Measurements from ENCODE around the gene RAB38. TPM values are rescaled to one million over a fixed set of nuclear protein-coding genes. Genes with fewer than 3 reads are reported as not detected.

The RAB38 gene
- total RNA-seq, 1 donor, result 1.1 TPM

GRCh38 chr11:88158081-88158480 lies 17.2 kb downstream of the RAB38 start:
- no peak for DNase-seq (ENCODE audit: insufficient read length, low spot score, missing footprints)

GRCh38 chr11:88157370-88157769 lies 17.9 kb downstream of the RAB38 start:
- H4K20me1 ChIP-seq (ENCODE audit: insufficient read depth, low read length), result no peaks in the 10 kb centered on the region
- no peak overlapping the region for H3K4me2 ChIP-seq (ENCODE audit: insufficient read depth, low read length)

More at GRCh38 chr11:88158081-88158480, 17.2 kb downstream of the RAB38 start:
- no peak overlapping the region for H3K4me2 ChIP-seq (ENCODE audit: insufficient read depth, low read length)
- H3K4me1 ChIP-seq (ENCODE audit: insufficient read depth, low read length), result peaks cover 4% of the 10 kb centered on the region
- no peaks in the 10 kb centered on the region for H3K36me3 ChIP-seq (ENCODE audit: insufficient read depth, low read length)
- H3K79me2 ChIP-seq (ENCODE audit: insufficient read depth, low read length), result no peaks in the 10 kb centered on the region
- H3K27ac ChIP-seq (ENCODE audit: low read depth, low read length), result no peak overlapping the region
- no peak overlapping the region for H2AFZ ChIP-seq (ENCODE audit: low read length)
- H3K27me3 ChIP-seq (ENCODE audit: insufficient read depth, low read length), result no peaks in the 10 kb centered on the region
- H3K4me3 ChIP-seq (ENCODE audit: insufficient read depth, low read length), result no peak overlapping the region
- no peak for TF ChIP-seq CTCF (IDR thresholded peaks at IDR 0.05; ENCODE audit: extremely low read depth, low read depth, low read length)
- H4K20me1 ChIP-seq (ENCODE audit: insufficient read depth, low read length), result no peaks in the 10 kb centered on the region
- H3K9me3 ChIP-seq (ENCODE audit: low read depth, low read length), result peaks cover 2% of the 10 kb centered on the region

GRCh38 chr11:88152381-88152780 lies 22.9 kb downstream of the RAB38 start:
- no peak for TF ChIP-seq CTCF (IDR thresholded peaks at IDR 0.05; ENCODE audit: extremely low read depth, low read depth, low read length)
- H4K20me1 ChIP-seq (ENCODE audit: insufficient read depth, low read length), result no peaks in the 10 kb centered on the region
- peaks cover 3% of the 10 kb centered on the region for H3K4me1 ChIP-seq (ENCODE audit: insufficient read depth, low read length)
- H2AFZ ChIP-seq (ENCODE audit: low read length), result no peak overlapping the region
- peaks cover 2% of the 10 kb centered on the region for H3K9me3 ChIP-seq (ENCODE audit: low read depth, low read length)
- DNase-seq (ENCODE audit: insufficient read length, low spot score, missing footprints), result peak; percentile 55
- H3K27me3 ChIP-seq (ENCODE audit: insufficient read depth, low read length), result no peaks in the 10 kb centered on the region
- H3K4me2 ChIP-seq (ENCODE audit: insufficient read depth, low read length), result no peak overlapping the region
- no peaks in the 10 kb centered on the region for H3K79me2 ChIP-seq (ENCODE audit: insufficient read depth, low read length)
- no peak overlapping the region for H3K4me3 ChIP-seq (ENCODE audit: insufficient read depth, low read length)
- no peaks in the 10 kb centered on the region for H3K36me3 ChIP-seq (ENCODE audit: insufficient read depth, low read length)
- H3K27ac ChIP-seq (ENCODE audit: low read depth, low read length), result no peak overlapping the region

More at GRCh38 chr11:88157370-88157769, 17.9 kb downstream of the RAB38 start:
- H2AFZ ChIP-seq (ENCODE audit: low read length), result peak overlapping the region; percentile 37
- no peaks in the 10 kb centered on the region for H3K27me3 ChIP-seq (ENCODE audit: insufficient read depth, low read length)
- H3K27ac ChIP-seq (ENCODE audit: low read depth, low read length), result no peak overlapping the region
- DNase-seq (ENCODE audit: insufficient read length, low spot score, missing footprints), result no peak
- H3K9me3 ChIP-seq (ENCODE audit: low read depth, low read length), result peaks cover 2% of the 10 kb centered on the region
- no peak for TF ChIP-seq CTCF (IDR thresholded peaks at IDR 0.05; ENCODE audit: extremely low read depth, low read depth, low read length)
- H3K4me3 ChIP-seq (ENCODE audit: insufficient read depth, low read length), result no peak overlapping the region
- no peaks in the 10 kb centered on the region for H3K36me3 ChIP-seq (ENCODE audit: insufficient read depth, low read length)
- no peaks in the 10 kb centered on the region for H3K79me2 ChIP-seq (ENCODE audit: insufficient read depth, low read length)
- peaks cover 4% of the 10 kb centered on the region for H3K4me1 ChIP-seq (ENCODE audit: insufficient read depth, low read length)

GRCh38 chr11:88151709-88152265 lies 23.5 kb downstream of the RAB38 start:
- H3K4me2 ChIP-seq (ENCODE audit: insufficient read depth, low read length), result no peak overlapping the region
- no peak overlapping the region for H2AFZ ChIP-seq (ENCODE audit: low read length)
- no peak overlapping the region for H3K4me3 ChIP-seq (ENCODE audit: insufficient read depth, low read length)
- no peaks in the 10 kb centered on the region for H3K4me1 ChIP-seq (ENCODE audit: insufficient read depth, low read length)
- H3K27ac ChIP-seq (ENCODE audit: low read depth, low read length), result no peak overlapping the region
- DNase-seq (ENCODE audit: insufficient read length, low spot score, missing footprints), result no peak
- no peaks in the 10 kb centered on the region for H3K36me3 ChIP-seq (ENCODE audit: insufficient read depth, low read length)
- TF ChIP-seq CTCF (IDR thresholded peaks at IDR 0.05; ENCODE audit: extremely low read depth, low read depth, low read length), result no peak
- H3K27me3 ChIP-seq (ENCODE audit: insufficient read depth, low read length), result no peaks in the 10 kb centered on the region
- peaks cover 2% of the 10 kb centered on the region for H3K9me3 ChIP-seq (ENCODE audit: low read depth, low read length)
- no peaks in the 10 kb centered on the region for H3K79me2 ChIP-seq (ENCODE audit: insufficient read depth, low read length)
- no peaks in the 10 kb centered on the region for H4K20me1 ChIP-seq (ENCODE audit: insufficient read depth, low read length)

All from osteoblast (primary cell).